SU-DHL-6 (cell line): ENCODE data around the gene KHDRBS1.

Experiments
- H2AFZ ChIP-seq: fragments of 200-600 bp; sonication (generic); 2 replicates; pipeline ENCODE4 v1.6.1; 2014; ENCODE audit warnings: low read depth, mild to moderate bottlenecking, moderate library complexity, mixed read lengths, antibody characterized with exemption, low read length; ENCODE audit not compliant: severe bottlenecking
- H3F3A ChIP-seq: fragments of 200-600 bp; shearing (Covaris generic); 2 replicates; pipeline ENCODE4 v1.6.0; 2016; ENCODE audit warnings: antibody characterized with exemption, mild to moderate bottlenecking; ENCODE audit not compliant: insufficient read depth
- H3K27ac ChIP-seq: fragments of 200-600 bp; sonication (generic); 2 replicates; pipeline ENCODE4 v1.5.1; 2016; ENCODE audit warnings: low read depth, mild to moderate bottlenecking, low read length, moderate library complexity, mixed read lengths
- H3K27me3 ChIP-seq: fragments of 200-600 bp; sonication (generic), shearing (Covaris generic); 2 replicates; pipeline ENCODE4 v1.6.0; 2014; ENCODE audit warnings: mild to moderate bottlenecking, low read length
- H3K36me3 ChIP-seq: fragments of 200-600 bp; sonication (generic); 2 replicates; pipeline ENCODE4 v1.6.1; 2014; ENCODE audit warnings: mild to moderate bottlenecking, low read length, mixed read lengths
- H3K4me2 ChIP-seq: fragments of 300-600, 200-600 bp; shearing (Covaris generic), sonication (generic); 2 replicates; pipeline ENCODE4 v1.6.0; 2014; ENCODE audit warnings: low read length, low read depth, mild to moderate bottlenecking; ENCODE audit not compliant: poor library complexity, severe bottlenecking
- H3K4me3 ChIP-seq: fragments of 200-600 bp; sonication (generic); 2 replicates; pipeline ENCODE4 v1.5.1; 2014; ENCODE audit warnings: antibody characterized with exemption, low read length, mild to moderate bottlenecking, mixed read lengths; ENCODE audit not compliant: insufficient read depth, poor library complexity, severe bottlenecking
- H3K79me2 ChIP-seq: fragments of 200-600 bp; sonication (generic); 2 replicates; pipeline ENCODE4 v1.6.1; 2014; ENCODE audit warnings: mild to moderate bottlenecking, low read length, moderate library complexity; ENCODE audit not compliant: insufficient read depth
- H3K9ac ChIP-seq: fragments of 200-600 bp; sonication (generic); 2 replicates; pipeline ENCODE4 v1.7.0; 2014; ENCODE audit warnings: mild to moderate bottlenecking, low read length
- H3K9me2 ChIP-seq: fragments of 200-600 bp; sonication (generic); replicated peaks from 2 replicates; pipeline ENCODE4 v1.6.1; 2014; ENCODE audit warnings: low read length; ENCODE audit not compliant: insufficient read depth
- H3K9me3 ChIP-seq: fragments of 200-600 bp; sonication (generic); 2 replicates; pipeline ENCODE4 v1.6.1; 2014; ENCODE audit warnings: low read length, mixed read lengths; ENCODE audit not compliant: insufficient read depth
- H4K20me1 ChIP-seq: fragments of 200-600 bp; sonication (generic); 2 replicates; pipeline ENCODE4 v1.6.1; 2014; ENCODE audit warnings: low read depth, mild to moderate bottlenecking, antibody characterized with exemption, low read length, moderate library complexity, mixed read lengths
- EZH2phosphoT487 ChIP-seq: fragments of 200-600 bp; sonication (generic), shearing (Covaris generic); conservative IDR thresholded peaks from 2 replicates; pipeline ENCODE4 v1.6.1; 2018; ENCODE audit warnings: mild to moderate bottlenecking, antibody characterized with exemption, low read length, moderate library complexity, mixed read lengths
- TF ChIP-seq, protein P1 (sequence below): fragments of 200-600 bp; sonication (generic); IDR thresholded peaks from one replicate; pipeline ENCODE4 v1.5.1; 2017; ENCODE audit warnings: antibody characterized with exemption, mild to moderate bottlenecking, low read length, moderate library complexity; ENCODE audit not compliant: insufficient read depth, poor library complexity, severe bottlenecking

The KHDRBS1 gene

DNA sequence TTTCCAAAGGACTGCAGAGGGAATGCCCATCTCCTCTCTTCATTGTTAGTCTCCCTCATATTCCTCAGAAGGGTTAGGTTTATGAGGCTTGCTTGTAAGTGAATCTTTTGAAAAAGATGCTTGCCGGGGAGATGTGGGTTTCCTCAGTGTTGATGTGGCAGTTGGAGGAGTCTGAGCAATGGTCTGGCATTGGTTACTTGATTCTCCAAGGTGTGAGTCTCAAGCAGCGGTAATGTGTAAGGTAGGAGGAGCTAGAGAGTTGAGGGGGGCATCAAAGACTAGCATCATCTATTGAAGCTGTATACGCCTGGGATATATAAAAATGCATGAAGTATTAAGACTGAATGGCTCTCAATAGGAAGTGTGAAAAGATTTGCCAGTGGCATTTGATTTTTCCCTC lies 21.5 kb downstream of the KHDRBS1 start:
- peaks cover 13% of the 10 kb centered on the region for H3F3A ChIP-seq
- H3K9ac ChIP-seq, result no peak overlapping the region
- no peak overlapping the region for H3K27ac ChIP-seq
- no peaks in the 10 kb centered on the region for H3K9me3 ChIP-seq
- TF ChIP-seq EZH2phosphoT487, result no peak
- TF ChIP-seq, protein P1, sequence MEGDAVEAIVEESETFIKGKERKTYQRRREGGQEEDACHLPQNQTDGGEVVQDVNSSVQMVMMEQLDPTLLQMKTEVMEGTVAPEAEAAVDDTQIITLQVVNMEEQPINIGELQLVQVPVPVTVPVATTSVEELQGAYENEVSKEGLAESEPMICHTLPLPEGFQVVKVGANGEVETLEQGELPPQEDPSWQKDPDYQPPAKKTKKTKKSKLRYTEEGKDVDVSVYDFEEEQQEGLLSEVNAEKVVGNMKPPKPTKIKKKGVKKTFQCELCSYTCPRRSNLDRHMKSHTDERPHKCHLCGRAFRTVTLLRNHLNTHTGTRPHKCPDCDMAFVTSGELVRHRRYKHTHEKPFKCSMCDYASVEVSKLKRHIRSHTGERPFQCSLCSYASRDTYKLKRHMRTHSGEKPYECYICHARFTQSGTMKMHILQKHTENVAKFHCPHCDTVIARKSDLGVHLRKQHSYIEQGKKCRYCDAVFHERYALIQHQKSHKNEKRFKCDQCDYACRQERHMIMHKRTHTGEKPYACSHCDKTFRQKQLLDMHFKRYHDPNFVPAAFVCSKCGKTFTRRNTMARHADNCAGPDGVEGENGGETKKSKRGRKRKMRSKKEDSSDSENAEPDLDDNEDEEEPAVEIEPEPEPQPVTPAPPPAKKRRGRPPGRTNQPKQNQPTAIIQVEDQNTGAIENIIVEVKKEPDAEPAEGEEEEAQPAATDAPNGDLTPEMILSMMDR, result no peak
- peaks cover 76% of the 10 kb centered on the region for H3K79me2 ChIP-seq
- H3K4me3 ChIP-seq, result no peak overlapping the region
- peaks cover 80% of the 10 kb centered on the region for H3K36me3 ChIP-seq
- H4K20me1 ChIP-seq, result peaks cover 31% of the 10 kb centered on the region
- no peaks in the 10 kb centered on the region for H3K27me3 ChIP-seq
- no peak overlapping the region for H3K4me2 ChIP-seq
- H2AFZ ChIP-seq, result no peak overlapping the region
- no peaks in the 10 kb centered on the region for H3K9me2 ChIP-seq

DNA sequence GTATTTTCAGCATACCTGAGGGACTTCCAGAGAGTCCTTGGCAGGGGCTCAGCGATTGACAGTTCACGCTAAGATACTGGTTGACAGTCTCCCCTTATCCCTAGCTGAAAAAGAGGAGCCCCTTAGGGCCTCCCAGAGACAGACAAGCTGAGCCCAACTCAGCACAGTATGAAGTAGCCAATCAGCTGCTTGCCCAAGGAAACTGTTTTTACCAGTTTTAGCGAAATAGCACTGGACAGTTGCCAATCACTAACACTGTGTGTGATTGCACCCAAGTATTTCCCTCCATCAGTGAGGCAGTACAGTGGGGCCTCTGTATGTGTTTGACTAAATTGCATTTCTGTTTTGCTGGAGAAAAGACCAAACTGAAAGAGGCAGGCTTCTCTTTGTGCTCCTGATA lies 27.0 kb downstream of the KHDRBS1 start:
- H3K27me3 ChIP-seq, result no peaks in the 10 kb centered on the region
- no peak overlapping the region for H3K4me3 ChIP-seq
- no peaks in the 10 kb centered on the region for H3K9me2 ChIP-seq
- H3K9me3 ChIP-seq, result no peaks in the 10 kb centered on the region
- H2AFZ ChIP-seq, result no peak overlapping the region
- H3K36me3 ChIP-seq, result peaks cover 65% of the 10 kb centered on the region
- no peak overlapping the region for H3K27ac ChIP-seq
- peaks cover 13% of the 10 kb centered on the region for H3F3A ChIP-seq
- TF ChIP-seq, protein P1, result no peak
- TF ChIP-seq EZH2phosphoT487, result no peak
- H3K9ac ChIP-seq, result no peak overlapping the region
- no peak overlapping the region for H3K4me2 ChIP-seq
- H3K79me2 ChIP-seq, result peaks cover 26% of the 10 kb centered on the region
- peaks cover 3% of the 10 kb centered on the region; the same call in 1 of the 2 replicates for H4K20me1 ChIP-seq

DNA sequence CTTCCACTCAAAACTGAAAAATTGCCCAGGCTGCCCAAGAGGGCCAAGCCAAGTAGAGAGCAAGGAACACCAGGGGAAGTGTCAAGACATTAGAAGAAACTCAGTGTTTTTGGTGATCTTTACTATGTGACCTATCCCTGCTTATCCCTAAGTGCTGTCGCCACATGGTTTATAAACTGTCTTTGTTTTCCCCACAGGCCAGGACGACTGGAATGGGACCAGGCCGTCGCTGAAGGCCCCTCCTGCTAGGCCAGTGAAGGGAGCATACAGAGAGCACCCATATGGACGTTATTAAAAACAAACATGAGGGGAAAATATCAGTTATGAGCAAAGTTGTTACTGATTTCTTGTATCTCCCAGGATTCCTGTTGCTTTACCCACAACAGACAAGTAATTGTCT lies 28.7 kb downstream of the KHDRBS1 start:
- Histone ChIP-seq H3K27ac (no peak overlapping the region), H3K9ac (no peak overlapping the region), H3K9me3 (no peaks in the 10 kb centered on the region), H3K9me2 (no peaks in the 10 kb centered on the region), H3K4me2 (no peak overlapping the region), H3F3A (peaks cover 15% of the 10 kb centered on the region), H2AFZ (no peak overlapping the region), H3K4me3 (no peak overlapping the region), H3K79me2 (peaks cover 11% of the 10 kb centered on the region; the same call in 1 of the 2 replicates), H3K36me3 (peaks cover 63% of the 10 kb centered on the region), H3K27me3 (no peaks in the 10 kb centered on the region), H4K20me1 (peaks cover 3% of the 10 kb centered on the region; the same call in 1 of the 2 replicates)
- TF ChIP-seq, protein P1, result no peak
- no peak for TF ChIP-seq EZH2phosphoT487
